Measurements from ENCODE around the gene UBE2I.

The UBE2I gene

DNA sequence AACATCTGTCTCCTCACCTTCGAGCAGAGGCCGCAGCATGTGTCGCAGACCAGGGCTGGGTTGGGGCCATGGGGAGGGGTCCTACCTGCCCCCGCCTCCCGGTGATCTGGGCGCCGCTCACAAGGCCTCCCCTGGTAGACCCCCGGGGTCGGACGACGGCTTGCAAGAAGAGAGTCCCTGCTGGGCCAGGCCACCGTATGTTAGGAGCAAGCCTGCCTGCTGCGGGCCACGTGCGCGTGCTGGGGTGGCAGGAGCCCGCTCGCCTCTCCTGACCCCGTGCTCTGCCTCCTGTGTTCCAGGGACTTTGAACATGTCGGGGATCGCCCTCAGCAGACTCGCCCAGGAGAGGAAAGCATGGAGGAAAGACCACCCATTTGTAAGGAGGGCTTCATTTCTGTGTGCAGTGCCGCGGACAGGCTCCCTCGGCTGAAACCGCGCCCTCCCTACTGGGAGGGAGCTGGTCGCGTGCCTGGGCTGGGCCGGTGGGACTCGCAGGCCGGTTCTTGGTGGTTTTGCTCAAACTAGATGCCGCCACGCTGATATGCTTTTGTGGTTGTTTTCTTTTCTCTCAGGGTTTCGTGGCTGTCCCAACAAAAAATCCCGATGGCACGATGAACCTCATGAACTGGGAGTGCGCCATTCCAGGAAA is 4.4 kb downstream of the UBE2I start:
- peaks cover 9% of the 10 kb centered on the region for H3K4me1 ChIP-seq (ENCODE audit: insufficient read depth, poor library complexity, severe bottlenecking)
- DNase-seq (ENCODE audit: low spot score) (no peak), ATAC-seq (ENCODE audit: low read depth) (no peak)
- H3K4me3 ChIP-seq (ENCODE audit: severe bottlenecking) = no peak overlapping the region
- H3K36me3 ChIP-seq (ENCODE audit: low read depth) = peaks cover 79% of the 10 kb centered on the region
- TF ChIP-seq, protein P1, sequence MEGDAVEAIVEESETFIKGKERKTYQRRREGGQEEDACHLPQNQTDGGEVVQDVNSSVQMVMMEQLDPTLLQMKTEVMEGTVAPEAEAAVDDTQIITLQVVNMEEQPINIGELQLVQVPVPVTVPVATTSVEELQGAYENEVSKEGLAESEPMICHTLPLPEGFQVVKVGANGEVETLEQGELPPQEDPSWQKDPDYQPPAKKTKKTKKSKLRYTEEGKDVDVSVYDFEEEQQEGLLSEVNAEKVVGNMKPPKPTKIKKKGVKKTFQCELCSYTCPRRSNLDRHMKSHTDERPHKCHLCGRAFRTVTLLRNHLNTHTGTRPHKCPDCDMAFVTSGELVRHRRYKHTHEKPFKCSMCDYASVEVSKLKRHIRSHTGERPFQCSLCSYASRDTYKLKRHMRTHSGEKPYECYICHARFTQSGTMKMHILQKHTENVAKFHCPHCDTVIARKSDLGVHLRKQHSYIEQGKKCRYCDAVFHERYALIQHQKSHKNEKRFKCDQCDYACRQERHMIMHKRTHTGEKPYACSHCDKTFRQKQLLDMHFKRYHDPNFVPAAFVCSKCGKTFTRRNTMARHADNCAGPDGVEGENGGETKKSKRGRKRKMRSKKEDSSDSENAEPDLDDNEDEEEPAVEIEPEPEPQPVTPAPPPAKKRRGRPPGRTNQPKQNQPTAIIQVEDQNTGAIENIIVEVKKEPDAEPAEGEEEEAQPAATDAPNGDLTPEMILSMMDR (IDR thresholded peaks at IDR 0.05; ENCODE audit: poor library complexity, severe bottlenecking) = no peak
- H3K27me3 ChIP-seq (ENCODE audit: insufficient read depth, poor library complexity, severe bottlenecking) = no peaks in the 10 kb centered on the region
- H3K27ac ChIP-seq (ENCODE audit: poor library complexity, severe bottlenecking) = no peak overlapping the region
- no peaks in the 10 kb centered on the region for H3K9me3 ChIP-seq (ENCODE audit: severe bottlenecking)

DNA sequence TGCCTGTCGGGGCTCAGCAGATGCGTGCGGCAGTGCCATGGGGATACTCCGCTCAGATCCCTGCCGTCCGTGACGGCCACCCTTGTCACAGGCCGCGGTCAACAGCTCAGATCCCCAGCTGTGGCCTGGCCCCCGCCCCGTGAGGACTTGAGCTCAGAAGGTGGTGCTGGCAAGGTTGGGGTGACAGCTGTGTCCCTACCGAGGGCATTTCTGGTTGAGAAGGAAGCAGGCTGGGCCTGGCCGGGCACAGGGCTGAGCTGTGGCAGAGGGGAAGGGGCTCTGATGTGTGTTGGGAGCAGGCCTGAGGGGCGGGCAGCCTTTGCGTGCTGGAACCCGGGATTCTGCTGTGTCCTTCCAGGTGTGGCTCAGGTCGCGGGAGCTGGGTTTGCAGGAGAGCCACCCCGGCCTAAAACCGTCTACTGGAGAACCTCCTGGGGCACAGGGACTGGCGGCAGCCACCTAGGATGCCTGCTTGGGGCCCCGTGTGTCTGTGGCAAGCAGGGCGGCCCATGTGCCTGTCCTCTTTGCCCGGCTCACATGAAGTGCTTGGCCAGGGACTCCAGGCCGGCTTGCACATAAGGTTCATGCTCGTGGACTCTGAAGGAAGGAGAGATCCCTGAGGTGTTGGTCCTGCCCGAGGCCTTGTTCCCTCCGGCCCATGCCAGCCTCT is 5.1 kb downstream of the UBE2I start:
- ATAC-seq (ENCODE audit: low read depth) = no peak
- H3K4me1 ChIP-seq (ENCODE audit: insufficient read depth, poor library complexity, severe bottlenecking) = peaks cover 9% of the 10 kb centered on the region
- no peak overlapping the region for H3K4me3 ChIP-seq (ENCODE audit: severe bottlenecking)
- peaks cover 86% of the 10 kb centered on the region for H3K36me3 ChIP-seq (ENCODE audit: low read depth)
- no peaks in the 10 kb centered on the region for H3K27me3 ChIP-seq (ENCODE audit: insufficient read depth, poor library complexity, severe bottlenecking)
- H3K27ac ChIP-seq (ENCODE audit: poor library complexity, severe bottlenecking) = no peak overlapping the region
- no peak for DNase-seq (ENCODE audit: low spot score)
- no peaks in the 10 kb centered on the region for H3K9me3 ChIP-seq (ENCODE audit: severe bottlenecking)
- TF ChIP-seq, protein P1 (IDR thresholded peaks at IDR 0.05; ENCODE audit: poor library complexity, severe bottlenecking) = no peak

DNA sequence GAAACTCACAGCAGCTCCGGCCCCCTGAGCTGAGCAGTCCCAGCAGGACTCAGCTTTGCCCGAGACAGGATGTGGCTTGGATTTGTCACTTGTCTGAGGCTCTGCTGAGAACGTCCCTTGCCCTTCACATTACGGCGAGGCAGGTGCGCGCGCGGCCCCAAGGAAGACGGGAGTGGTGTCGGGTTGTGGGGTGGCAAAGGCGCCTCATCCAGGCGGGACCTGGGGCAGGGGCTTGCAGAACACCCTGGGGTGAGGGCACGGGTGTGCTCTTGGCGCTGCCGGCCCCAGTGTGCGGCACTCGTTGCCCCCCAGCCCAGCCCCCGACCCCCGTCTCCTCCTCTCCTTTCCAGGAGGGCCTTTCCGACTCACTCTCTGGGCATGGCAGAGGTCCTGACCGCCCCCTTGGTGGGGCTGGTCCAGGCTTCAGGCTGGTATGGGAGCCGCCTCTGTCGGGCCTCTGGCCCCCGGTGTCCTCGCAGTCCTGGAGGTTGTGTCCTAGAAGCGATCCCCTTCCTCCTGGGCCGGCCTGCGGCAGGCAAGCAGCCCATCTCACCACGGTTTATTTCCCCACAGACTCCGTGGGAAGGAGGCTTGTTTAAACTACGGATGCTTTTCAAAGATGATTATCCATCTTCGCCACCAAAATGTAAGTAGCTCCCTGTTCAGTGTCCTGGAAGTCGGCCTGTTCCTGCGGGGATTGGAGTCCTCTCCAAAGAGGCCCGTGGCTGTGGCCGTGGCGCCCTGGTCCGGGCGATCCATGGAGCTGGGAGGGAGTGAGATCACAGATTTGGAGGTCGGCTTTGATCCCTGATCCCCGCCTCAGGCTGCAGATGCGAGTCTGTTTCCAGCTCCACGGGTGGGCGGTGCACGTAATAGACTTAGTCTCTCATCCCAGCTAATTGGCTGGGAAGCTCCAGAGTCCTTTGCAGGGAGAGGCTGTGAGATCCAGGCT is 5.9 kb downstream of the UBE2I start:
- no peak for ATAC-seq (ENCODE audit: low read depth)
- peaks cover 94% of the 10 kb centered on the region for H3K36me3 ChIP-seq (ENCODE audit: low read depth)
- H3K4me3 ChIP-seq (ENCODE audit: severe bottlenecking) = no peak overlapping the region

DNA sequence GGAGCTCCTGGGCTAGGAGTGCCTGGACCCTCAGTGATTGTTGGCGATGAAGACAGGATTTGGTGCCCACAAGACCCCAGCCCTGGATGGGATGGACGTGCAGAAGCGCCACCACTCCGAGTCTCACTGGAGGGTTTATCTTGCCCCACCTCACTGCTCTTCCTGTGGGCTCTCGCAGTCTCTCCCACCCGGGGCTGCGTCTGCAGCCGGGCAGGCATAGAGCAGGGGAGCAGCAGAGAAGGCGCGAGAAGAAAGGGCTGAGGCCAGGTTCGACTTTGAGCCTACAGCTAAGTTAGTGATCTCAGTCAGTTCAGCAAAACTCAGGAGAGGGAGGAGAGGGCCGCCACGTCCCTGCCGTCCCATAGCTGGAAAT is 6.6 kb downstream of the UBE2I start:
- no peak for ATAC-seq (ENCODE audit: low read depth)
- no peaks in the 10 kb centered on the region for H3K27me3 ChIP-seq (ENCODE audit: insufficient read depth, poor library complexity, severe bottlenecking)
- H3K36me3 ChIP-seq (ENCODE audit: low read depth) = peaks cover 96% of the 10 kb centered on the region

More for the DNA sequence above, 5.9 kb downstream of the UBE2I start:
- TF ChIP-seq, protein P1 (IDR thresholded peaks at IDR 0.05; ENCODE audit: poor library complexity, severe bottlenecking) = no peak
- Histone ChIP-seq H3K27me3 (ENCODE audit: insufficient read depth, poor library complexity, severe bottlenecking) (no peaks in the 10 kb centered on the region), H3K9me3 (ENCODE audit: severe bottlenecking) (no peaks in the 10 kb centered on the region), H3K4me1 (ENCODE audit: insufficient read depth, poor library complexity, severe bottlenecking) (peaks cover 9% of the 10 kb centered on the region), H3K27ac (ENCODE audit: poor library complexity, severe bottlenecking) (no peak overlapping the region)
- DNase-seq (ENCODE audit: low spot score) = no peak

More for the DNA sequence above, 6.6 kb downstream of the UBE2I start:
- no peak for DNase-seq (ENCODE audit: low spot score)
- no peaks in the 10 kb centered on the region for H3K9me3 ChIP-seq (ENCODE audit: severe bottlenecking)
- H3K4me3 ChIP-seq (ENCODE audit: severe bottlenecking) = no peak overlapping the region
- H3K4me1 ChIP-seq (ENCODE audit: insufficient read depth, poor library complexity, severe bottlenecking) = peaks cover 9% of the 10 kb centered on the region
- H3K27ac ChIP-seq (ENCODE audit: poor library complexity, severe bottlenecking) = no peak overlapping the region
- TF ChIP-seq, protein P1 (IDR thresholded peaks at IDR 0.05; ENCODE audit: poor library complexity, severe bottlenecking) = no peak
